ENCODE results near the gene KLC1.
"Not testable (repeated sequence)": the region's sequence is repeated elsewhere in the genome, so short reads cannot be mapped to it uniquely, and the experiment has no call there.

The KLC1 gene

DNA sequence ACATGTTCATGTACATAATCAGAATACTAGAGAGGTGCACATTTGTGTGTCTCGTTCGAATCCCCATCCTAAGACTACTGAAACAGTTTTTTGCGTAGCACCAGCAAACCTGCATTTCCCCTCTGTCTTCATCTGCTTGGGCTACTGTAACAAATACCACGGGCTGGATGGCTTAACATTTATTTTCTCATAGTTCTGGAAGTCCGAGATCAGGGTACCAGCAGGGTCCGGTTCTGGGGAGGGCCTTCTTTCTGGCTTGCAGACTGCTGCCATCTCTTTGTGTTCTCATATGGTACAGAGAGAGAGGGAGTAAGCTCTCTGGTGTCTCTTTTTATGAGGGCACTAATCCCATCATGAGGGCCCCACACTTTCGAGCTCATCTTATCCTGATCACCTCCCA is 30.6 kb downstream of the KLC1 start:
- DNase-seq = no peak

DNA sequence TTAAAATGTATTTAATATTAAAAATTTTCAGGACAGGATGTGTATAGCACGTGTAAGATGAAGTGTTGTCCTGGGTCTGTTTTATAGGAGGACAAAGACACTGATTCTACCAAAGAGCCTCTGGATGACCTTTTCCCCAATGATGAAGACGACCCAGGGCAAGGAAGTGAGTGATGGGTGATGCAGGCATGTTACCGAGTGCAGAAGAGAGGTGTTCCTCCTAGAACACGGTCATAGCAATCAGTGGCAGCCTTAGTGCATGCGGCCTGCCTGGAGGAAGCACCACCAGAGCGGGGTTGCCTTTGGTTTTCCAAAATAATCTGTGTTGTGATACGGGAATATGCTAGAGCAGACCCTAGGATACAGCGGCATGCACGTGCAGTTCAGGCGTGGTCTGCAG is 33.0 kb downstream of the KLC1 start:
- DNase-seq = no peak

DNA sequence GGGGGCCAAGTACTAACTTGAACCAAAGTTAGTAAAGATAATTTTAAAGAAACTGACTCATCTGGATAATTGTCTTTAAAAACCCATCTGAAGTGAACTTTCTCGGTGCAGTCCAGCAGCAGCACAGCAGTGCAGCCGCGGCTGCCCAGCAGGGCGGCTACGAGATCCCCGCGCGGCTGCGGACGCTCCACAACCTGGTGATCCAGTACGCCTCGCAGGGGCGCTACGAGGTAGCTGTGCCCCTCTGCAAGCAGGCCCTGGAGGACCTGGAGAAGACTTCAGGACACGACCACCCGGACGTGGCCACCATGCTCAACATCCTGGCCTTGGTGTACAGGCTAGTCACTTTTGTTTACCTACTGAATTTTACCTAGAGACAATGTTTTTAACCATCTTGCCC is 33.6 kb downstream of the KLC1 start:
- no peak for DNase-seq

DNA sequence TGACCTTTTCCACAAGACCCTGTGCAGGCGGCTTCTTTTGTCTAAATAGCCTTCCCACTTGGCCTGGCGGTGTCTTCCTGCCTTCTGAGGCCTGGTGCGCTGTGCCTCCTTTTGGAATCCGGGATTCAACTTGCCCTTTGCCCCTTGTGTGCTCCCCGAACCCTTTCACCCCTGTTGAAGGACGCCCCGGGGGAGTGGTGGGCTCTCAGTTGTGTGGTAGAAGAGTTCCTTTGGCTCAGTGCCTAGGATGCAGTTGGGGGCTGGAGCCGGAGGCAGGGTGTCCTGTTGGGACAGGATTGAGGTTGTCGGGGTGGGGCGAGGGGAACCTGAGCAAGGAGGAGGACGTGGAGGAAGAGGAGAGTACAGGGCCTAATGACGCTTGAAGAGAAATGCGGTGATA is 34.5 kb downstream of the KLC1 start:
- no peak for DNase-seq

DNA sequence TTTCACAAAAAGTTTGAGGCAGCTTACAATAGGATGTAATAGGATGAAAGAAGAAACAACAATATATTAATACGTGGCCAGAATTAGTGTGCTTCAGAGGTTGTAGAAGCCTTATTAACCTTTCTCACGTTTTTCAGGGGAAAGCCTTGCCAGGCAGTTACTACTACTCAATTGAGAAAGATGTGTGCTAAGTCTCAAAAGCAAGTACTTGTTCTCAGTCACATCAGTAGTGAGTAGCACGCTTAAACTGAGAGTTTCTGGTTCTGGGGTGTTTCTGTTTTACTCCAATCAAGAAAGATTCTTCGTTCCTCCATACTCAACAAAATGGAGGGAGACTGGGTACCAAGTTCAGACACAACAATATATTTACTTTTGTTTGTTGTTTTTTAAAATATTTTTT is 38.7 kb downstream of the KLC1 start:
- DNase-seq = no peak

DNA sequence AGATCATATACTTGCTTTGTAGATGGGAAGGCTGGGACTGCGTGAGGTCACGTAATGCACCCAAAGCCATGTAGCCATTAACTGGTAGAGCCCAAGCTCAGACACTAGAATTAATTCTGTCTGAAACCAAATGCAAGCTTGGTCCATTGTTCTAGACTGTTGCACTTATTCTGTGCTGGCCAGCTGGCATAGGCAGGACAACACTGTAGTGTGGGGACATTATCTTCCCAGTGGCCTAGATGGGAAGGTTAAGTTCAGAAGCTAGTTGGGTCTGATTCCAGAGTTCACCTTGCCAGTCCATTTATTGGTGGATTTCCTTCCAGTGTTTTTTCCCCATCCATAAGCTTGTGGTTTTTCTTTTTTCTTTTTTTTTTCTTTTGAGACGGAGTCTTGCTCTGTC is 39.1 kb downstream of the KLC1 start:
- DNase-seq = no peak

DNA sequence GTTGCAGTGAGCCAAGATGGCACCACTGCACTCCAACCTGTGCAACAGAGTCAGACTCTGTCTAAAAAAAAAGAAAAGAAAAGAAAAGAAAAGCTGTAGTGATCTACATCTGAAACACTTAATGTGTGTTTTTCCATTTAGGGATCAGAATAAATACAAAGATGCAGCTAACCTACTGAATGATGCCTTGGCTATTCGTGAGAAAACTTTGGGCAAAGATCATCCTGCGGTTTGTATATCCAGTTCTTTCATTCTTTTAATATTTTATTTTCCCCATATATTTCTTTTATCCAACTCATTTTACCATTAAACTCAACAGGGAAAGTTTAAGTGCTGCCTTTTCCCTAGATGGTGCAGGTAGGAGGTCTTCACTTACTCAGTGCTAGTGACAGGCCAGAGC is 40.4 kb downstream of the KLC1 start:
- no peak for DNase-seq

DNA sequence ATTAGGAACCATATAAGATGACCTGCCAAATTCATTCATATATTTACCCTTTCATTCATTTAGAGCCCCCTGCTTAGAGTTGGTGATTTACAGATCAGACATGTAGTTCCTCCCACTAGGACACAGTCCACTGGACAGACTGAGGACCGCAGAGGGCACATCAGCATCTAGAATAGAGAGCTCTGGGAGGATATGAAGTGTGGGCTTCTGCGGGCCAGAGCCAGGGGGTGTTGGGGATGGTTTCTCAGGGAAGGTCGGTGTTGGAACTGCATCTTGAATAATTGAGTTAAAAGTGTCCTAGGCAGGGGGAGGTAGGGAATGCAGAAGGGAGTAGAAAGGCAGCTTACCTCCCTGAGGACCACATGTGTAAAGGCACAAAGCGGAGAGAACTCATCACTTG is 42.9 kb downstream of the KLC1 start:
- no peak for DNase-seq

DNA sequence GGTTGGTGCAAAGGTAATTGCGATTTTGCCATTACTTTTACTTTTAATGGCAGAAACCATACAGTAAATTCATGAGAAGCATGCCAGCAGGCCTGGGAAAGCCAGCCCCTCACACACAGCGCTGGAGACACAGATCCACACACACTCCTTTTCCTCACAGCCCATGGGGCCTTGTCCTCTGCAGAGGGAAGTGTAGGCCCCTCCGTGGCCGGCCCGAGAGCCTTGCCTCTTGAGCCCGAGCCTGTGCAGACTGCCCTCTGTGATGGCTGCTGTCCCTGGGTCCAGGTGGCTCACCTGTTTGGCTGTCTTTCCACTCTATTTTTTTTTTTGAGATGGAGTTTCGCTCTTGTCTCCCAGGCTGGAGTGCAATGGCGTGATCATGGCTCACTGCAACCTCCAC is 46.9 kb downstream of the KLC1 start:
- no peak for DNase-seq

DNA sequence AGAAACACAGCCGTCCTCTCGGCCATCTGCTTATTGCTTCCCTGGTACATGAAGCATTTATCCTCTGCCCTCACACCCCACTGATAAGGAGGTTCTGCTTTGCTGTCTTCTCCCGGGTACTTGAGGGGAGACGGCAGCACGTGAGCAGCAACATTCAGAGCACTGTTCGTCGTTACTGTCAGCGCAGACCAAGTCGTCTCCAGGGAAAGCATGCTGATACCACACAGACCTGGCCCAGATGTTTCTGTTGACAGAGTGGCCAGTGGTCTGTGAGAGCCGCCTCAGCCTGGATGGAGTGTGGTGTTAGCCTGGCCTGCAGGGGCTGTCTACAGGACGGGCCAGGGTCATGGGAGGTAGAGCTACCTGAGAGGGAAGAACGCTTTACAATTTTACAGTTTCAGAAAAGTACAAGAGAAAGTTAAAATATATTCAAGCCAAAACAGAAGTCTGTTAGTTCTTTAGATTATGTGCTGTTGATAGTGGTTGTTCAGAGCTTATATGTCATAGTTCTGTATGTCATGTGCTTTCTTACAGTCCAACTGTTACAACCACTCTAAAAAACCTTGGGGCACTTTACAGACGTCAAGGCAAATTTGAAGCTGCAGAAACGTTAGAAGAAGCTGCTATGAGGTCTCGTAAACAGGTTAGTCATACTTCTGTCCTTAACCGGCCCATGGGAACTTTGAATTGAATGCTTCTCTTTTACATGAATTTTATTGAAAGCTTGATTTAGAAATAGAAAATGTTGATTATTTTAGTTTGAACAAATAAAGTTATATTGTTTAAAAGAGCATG is 48.1 kb downstream of the KLC1 start:
- DNase-seq = no peak

DNA sequence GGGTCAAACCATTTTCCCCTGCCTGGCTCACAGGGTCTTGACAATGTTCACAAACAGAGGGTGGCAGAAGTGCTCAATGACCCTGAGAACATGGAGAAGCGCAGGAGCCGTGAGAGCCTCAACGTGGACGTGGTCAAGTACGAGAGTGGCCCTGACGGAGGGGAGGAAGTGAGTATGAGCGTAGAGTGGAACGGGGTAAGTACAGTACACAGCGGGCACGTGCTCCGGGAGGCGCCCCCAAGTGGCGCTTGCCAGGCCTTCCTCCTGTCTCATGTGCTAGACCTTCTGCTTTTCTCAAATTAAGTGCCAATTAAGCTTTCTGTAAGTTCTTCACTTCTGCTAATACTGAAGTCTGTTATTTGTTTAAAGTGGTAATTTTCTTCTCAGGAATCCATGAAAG is 50.3 kb downstream of the KLC1 start:
- peak in 1 of 2 donors; percentile 33 for DNase-seq

DNA sequence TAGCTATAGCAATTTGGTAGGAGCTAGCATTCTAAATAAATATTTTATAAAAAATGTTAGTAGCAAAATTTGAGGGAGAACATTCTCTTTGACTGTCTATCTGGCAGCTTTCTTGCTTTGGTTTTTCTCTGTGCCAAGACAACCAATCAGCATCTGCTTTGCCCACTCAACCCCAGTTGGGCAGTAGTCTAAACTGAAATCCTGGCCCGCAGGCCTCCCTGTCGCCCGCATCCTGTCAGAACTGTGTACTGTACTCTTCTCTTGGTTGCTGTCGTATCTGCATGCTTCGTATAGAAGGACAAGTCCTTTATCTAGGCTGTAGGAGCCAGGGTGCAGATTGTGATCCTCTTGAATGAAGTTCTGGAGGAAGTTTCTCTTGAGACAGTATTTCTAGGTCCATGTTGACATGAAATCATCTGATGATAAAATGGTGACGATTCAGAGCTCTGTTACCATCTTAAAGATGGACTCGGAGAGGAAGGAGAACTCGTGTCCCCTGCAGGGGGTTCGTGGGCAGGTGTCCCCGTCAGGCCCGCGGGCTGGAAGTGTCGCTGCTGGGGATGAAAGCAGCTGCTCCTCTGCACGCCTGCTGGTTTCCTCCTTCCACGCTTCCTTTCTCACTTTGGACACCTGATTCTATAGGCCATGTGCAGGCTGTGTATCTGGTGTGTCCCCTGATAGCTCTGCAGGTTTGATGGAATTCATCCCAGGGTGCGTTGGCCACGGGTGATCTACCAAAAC is 51.6 kb downstream of the KLC1 start:
- DNase-seq = no peak

DNA sequence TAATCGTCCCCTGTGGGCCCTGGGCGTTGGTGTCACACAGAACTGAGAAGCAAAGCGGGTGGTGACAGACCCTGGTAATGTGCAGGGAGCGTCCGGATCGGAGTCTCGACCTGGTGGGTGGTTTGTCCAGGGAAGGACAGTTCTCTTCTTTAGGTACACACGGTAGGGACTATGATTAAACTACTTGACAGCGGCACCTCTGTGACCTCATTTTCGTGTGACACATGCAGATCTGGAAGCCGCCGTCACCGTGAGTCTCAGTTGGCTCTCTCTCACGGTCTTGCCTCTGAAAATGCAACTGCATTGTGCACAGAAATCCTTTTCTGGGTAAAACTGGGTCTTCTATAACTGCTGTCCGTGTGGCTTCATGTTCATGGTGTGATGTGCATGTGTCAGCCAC is 54.1 kb downstream of the KLC1 start:
- DNase-seq = no peak

DNA sequence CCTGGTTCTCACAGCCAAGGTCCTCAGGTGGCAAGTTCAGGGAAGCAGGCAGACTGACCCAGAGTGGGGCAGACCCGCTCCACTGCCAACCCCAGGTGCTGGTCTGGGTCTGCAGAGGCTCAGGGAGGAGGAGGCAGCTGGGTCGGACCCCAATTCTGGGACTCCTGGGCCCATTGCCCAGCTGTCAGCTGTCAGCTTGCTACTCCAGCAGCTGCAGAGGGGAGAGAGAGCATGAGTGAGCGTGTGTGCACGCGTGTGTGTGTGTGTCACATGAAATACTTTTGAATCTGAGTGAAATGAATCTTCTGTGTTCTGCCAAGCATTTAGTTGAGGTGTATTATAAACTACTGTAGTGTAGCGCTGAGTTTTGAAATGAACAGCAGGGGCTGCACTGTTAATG is 55.5 kb downstream of the KLC1 start:
- DNase-seq = no peak

DNA sequence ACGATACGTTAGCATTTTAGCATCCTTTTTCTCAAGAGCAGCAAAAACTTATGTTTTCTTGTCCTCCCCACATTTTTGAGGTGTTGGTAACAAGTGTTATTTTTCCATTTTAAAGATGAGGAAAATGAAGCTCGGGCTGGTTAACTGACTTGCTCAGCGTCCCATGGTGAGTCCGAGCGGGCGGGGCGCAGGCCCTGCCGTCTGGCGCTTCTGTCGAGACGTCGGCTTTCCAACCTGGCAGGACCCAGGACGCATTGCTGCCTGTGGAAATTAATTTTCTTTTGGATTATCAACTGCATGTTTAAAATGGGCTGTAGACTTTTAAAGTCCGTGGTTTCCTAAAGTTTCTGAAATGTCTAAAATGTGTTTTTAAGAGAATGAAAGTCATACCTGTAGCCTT is 55.9 kb downstream of the KLC1 start:
- no peak for DNase-seq

DNA sequence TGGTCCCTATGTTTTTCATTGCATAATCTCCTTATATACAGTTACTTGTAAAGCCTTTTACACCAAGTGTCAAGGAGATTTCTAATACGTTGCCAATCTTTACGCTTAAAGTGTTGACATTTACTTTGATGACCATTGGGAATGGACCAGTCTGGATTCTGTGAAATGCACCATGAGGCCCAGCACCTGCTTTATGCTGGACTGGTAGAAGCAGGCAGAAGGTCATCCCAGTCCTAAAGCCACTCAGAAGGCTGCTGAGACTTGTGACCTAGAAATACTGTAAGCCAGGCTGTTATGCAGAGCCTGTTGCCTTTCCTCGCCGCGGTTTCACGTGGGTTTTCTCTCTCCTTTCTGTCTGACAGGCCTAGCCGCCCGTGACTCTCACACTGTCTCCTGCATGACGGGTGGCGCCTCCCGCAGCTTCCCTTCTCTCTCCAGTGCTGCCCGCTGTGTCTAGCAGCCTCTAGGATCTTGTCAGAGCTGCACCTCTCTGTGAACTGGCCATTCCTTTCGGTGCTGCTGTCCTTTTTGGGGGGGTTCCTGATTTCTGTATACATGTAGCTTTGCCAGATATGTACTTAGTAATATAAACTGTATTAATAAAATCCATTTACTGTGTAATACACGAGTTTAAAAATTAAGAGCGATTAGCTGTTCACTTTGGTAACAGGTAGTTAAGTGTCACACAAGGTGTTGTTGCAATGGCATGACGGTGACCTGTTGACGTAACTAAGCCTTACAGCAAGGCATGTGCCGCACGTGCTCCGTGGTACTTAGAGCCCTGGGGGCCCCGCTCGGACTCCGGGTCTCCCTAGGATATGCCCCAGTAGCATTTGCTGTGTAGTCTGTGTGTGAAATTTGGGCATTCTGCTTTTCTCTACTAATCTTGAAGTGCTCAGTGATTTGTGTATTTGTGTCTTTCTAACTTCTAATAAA is 56.5 kb downstream of the KLC1 start:
- DNase-seq = no peak

DNA sequence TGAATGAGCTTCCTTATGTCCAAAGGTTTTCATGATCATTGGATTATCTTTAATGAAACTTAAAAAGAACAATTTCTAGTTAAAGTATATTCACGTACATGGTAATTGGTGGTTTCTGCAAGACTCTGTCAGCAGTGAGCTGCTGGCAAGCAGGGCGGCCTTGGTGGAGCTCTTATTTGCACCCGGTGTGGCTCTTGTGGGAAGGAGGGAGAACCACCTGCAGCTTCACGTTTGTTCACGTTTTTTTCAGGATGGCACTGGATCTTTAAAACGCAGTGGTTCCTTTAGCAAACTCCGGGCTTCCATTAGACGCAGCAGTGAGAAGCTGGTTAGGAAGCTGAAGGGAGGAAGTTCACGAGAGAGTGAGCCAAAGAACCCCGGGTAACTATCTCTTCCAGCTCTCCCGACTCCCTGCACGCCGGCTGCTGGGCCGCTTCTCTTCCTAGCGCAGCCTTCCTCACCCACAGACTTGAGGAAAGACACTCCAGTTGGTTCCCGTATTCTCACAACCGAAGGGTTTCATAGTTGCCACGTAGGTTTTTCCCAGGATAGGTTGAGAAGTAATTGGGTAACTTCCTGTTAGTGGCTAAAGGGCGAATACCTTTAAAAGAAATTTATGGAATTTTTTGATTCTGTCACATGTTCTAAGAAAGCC is 57.9 kb downstream of the KLC1 start:
- DNase-seq = no peak

DNA sequence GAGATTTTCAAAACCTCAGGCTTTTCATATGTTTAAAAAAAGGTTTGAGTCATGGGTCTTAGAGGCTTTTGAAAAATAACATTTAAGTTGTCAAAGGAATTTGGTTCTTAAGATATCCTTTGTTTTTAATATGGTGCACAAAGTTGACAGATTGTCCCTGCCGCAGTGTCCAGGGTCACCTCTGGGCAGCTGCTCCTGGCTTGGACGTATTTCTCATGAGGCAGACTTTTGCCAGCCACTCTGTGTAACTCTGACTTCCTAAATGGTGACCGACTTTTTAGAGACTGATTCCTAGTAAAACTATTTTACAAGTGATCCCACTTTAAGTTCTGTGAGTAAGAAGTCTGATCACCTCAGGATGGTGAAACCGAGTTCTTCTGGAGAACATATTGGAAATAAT is 58.7 kb downstream of the KLC1 start:
- no peak for DNase-seq

DNA sequence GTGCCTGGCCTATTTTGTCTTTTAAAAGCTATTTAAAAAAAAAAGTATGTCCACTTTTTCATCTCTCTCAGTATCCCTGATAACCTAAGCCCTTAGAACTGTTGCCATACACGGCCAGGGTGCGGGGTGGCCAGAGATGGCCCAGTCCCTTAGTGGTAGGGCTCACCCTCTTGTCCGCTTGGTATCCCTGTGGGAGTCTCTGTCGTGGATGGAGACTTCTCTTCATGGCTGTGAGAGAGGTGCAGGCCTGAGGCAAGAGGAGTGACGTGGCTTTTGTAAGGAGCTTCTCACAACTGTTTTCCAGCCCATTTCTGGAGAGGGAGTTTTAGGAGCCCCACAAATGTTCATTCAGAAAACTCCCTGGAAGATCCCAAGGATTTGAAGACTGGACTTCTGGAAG is 59.4 kb downstream of the KLC1 start:
- DNase-seq = no peak

DNA sequence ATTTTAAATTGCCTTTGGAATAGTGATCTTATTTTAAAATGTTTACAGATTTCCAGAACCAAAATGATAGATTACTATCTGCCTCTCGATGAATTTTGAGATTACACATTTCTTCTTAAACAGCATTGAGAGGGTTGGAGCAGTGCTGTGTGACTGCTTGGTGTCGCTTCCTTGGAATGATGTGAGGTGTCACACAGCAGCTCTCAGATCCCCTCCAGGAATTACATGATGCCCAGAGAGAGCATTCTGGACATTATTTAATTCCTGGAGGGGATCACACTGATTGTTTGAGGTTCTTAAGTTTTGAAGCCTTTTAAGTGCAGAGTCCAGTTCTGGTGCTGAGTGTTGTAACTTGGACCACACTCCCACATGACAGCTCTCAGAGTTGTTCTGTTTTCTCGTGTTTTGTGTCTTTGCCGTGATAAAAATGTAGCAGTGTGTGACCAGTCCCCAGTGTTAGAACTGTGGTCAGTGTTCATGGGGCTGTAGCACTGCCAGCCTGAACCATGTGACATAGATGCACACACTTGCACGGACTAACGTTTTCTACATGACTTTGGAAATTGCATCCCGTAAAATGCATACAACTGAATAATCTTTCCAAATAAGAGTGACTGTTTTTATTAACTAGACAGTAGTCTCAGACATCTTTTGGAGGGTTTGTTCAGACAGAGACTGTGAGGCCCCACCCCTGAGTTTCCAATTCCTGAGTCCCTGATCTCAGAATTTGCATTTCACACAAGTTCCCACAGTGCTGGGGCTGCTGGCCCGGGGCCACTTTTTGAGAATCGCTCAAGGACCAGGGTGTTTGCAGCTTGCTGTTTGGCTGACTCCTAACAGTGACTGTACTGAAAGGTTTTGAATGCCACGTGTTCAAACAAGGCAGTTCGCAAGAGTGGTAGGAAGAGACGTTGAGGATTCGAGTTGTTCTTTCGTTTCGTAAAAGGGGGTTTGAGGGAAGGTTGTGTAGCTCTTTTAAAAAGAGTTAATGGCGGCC is 60.2 kb downstream of the KLC1 start:
- DNase-seq = no peak

DNA sequence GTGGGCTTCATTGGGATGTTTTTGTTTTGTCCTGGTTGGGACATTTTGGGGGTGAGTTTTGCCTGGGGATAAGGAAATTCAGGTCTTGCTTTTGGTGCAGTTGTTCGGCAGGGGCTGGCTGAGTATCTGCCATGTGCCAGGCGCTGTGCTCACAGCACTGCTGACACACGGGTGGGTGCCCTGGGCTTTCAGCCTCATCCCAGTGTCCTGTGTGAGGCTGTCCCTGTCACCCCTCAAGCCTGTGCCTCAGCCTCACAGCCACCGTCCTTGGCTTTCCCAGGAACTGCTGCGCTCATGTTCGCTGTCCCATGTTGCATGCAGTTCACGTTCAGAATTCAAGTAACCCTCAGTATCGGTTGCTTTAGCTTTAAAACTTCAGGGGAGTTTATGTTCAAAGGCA is 61.3 kb downstream of the KLC1 start:
- DNase-seq = no peak

DNA sequence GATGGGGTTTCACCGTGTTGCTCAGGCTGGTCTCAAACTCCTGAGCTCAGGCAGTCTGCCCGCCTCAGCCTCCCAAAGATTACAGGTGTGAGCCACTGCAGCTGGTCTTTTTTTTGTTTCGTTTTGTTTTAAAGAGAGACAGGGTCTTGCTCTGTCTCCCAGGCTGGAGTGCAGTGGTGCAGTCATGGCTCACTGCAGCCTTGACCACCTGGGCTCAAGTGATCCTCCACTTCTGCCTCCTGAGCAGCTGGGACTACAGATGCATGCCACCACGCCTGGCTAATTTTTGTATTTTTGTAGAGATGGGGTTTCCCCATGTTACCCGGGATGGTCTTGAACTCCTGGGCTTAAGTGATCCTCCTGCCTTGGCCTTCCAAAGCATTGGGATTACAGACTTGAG is 62.6 kb downstream of the KLC1 start:
- not testable (repeated sequence) for DNase-seq

Measured in stimulated activated CD4-positive, alpha-beta T cell treated with anti-CD3 and anti-CD28 coated beads, Interleukin-2, amount 100 ng/mL, for 48 hours (primary cell).